ENCODE measurements around the gene BRD2.

The BRD2 gene

DNA sequence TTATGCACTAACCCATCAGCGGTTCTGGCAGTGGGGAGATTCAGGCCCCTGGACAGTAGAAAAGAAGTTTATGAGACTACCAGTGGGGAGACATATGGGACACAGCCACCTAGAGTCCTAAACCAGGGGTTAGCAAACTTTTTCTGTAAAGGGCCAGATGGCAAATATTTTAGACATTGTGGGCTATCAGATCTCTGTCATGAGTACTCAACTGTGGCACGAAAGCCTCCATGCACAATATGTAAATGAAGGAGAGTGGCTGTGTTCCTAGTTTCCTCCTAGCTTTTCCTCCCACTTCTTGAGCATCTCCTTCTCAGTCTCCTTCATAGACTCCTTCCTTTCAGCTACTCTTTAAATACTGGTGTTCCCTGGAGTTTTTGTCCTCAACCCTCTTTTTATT, 12.2 kb upstream of the BRD2 start:
- DNase-seq: no peak
- no peak for TF ChIP-seq GATA1 (IDR thresholded peaks at IDR 0.05; ENCODE audit: low read depth, low read length)
- TF ChIP-seq POLR2A (IDR thresholded peaks at IDR 0.05; ENCODE audit: low read length): no peak

DNA sequence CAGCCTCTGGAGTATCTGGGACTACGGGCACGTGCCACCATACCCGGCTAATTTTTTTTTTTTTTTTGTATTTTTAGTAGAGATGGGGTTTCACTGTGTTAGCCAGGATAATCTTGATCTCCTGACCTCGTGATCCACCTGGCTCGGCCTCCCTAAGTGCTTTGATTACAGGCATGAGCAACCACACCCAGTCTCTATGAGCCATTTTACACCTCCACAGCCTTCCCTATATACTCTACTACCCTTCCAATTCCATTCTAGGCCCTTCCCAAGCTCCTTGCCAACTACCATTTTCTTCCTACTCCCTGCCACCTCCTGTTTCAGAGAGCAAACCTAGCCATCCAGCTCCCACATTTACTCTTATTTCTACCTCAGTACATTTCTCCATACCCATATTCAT, 7.8 kb upstream of the BRD2 start:
- TF ChIP-seq POLR2A (IDR thresholded peaks at IDR 0.05; ENCODE audit: low read length) (no peak), GATA1 (IDR thresholded peaks at IDR 0.05; ENCODE audit: low read depth, low read length) (no peak)
- no peak for DNase-seq

DNA sequence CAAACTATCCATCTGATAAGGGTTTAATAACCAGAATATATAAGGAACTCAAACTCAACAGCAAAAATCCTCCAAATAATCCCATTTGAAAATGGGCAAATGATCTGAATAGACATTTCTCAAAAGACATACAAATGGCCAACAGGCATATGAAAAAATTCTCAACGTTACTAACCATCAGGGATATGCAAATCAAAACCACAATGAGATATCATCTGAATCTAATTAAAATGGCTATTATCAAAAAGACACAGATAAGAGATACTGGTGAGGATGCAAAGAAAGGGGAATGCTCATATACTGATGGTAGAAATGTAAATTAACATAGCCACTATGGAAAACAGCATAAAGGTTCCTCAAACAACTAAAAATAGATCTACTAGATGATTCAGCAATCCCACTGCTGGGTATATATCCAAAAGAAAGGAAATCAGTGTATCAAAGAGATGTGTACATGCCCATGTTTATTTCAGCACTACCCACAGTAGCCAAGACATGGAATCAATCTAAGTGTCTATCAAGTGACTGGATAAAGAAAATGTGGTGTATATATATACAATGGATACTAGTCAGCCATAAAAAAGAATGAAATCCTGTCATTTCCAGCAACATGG, 6.1 kb upstream of the BRD2 start:
- TF ChIP-seq GATA1 (IDR thresholded peaks at IDR 0.05; ENCODE audit: low read depth, low read length) (no peak), POLR2A (IDR thresholded peaks at IDR 0.05; ENCODE audit: low read length) (no peak)
- no peak for DNase-seq

DNA sequence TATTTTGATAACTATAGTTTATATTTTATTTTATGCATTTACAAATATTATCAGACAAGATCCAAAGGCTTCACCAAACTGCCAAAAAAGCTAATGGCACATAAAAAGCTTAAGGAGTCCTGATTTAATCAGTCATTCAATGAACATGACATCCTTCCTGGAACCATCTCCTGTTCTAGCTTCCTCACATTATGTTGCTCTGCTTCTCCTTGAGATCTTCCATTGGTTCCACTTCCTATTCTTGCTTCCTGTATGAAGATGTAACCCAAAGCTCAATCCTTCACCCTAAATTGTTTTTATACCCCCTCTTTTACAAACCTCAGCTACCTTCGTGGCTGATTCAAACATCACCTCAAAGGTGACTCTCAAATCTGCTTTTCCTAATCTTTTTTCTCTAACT, 4.5 kb upstream of the BRD2 start:
- no peak for DNase-seq
- no peak for TF ChIP-seq GATA1 (IDR thresholded peaks at IDR 0.05; ENCODE audit: low read depth, low read length)
- TF ChIP-seq POLR2A (IDR thresholded peaks at IDR 0.05; ENCODE audit: low read length): no peak

DNA sequence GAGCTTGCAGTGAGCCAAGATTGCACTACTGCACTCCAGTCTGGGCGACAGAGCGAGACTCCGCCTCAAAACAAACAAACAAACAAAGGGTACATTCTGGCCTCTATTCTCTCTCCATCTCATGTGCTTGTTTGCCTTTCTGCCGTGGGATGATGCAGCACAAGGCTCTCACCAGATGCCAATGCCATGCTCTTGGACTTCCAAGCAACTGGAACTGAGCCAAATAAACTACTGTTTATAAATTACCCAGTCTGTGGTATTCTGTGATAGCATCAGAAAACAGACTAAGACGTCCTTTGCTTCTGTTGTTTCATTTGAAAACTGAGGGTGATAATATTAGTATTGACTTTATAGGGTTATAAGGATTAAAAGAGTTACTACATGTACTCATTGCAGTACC, 3.6 kb upstream of the BRD2 start:
- no peak for DNase-seq
- TF ChIP-seq GATA1 (IDR thresholded peaks at IDR 0.05; ENCODE audit: low read depth, low read length) (no peak), POLR2A (IDR thresholded peaks at IDR 0.05; ENCODE audit: low read length) (no peak)

DNA sequence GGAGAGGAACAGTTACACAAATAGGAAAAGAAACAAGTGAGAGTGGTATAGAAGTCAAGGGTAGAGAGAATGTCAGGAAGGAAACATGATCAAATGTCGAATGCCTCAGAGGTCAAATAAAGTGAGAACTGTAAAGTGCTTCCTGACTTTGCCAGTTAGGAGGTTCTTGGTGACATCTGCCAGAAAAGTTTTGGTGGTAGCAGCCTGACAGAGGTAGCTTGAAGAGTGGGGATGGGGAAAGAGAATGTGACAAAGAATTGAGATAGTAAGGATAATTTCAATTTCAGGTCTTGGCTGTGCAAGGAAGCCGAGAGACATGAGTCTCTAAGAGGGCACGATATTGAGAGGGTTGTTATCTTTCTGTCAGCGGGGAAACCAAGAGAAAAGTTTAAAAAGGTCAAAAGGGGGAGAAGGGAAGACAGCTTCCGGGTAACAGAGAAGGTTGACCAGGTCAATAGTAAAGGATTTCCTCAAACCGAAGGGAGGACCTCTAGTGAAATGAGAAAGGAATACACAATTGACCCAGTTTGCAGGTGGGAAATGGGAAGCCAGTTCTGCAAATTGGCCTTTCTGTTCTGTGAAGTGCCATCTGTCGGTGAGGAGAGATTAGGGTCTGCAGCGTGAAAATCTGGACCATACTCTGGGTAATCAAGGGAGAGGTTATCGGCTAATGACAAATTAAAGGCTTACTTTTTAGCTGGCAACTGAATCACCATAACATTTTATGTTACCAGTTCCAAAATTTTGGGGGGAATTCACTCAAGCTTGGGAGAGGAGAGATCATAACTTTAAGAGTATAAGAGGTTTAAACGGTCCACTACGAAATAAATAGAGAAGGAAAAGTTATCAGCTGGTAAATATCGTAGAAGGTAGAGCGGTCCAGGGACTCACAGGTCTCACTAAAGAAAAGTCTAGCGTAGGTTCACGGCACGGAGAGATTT, 973 bp upstream of the BRD2 start:
- DNase-seq: peak; percentile 70 to 74
- TF ChIP-seq GATA1 (IDR thresholded peaks at IDR 0.05; ENCODE audit: low read depth, low read length) (no peak), POLR2A (IDR thresholded peaks at IDR 0.05; ENCODE audit: low read length) (no peak)

DNA sequence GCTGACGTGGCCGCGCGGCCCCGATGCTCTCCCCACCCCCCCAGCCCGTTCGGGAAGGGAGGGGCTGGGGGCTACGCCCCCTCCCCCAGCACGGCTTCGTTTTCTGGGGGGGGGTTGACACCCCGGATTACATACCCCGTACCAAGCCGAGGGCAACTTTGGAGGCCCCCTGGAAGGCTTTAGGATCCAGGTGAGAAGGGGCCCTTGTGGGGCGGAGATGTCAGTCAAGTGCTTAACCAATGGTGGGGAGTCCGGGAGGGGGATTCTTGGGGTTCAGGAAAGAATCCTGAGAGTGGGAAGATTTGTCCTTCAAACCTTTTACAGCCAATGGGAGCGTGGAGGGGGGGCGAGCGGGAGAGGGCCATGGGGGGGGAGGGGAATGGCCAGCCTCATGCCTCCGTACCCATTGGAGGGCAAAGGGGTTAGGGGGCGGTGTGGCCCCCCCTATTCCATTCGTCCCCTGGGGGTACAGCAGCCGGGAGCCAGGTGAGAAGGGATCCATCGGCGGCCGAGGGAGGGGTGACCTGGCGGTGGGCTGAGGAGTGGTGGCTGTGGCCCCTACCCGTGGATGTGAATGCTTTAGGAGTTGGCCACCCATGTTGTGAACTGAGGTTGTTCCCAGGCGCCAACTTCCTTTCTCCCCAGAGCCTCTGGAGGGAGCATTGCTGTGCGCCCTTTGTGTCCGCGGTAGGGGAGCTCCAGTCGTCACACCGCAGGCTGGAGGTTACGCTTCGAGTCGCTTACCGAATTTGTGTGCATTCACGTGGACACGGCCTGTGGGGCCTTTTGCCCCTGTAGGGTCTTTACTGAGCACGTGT, 682 bp downstream of the BRD2 start:
- no peak for TF ChIP-seq POLR2A (IDR thresholded peaks at IDR 0.05; ENCODE audit: low read length)
- TF ChIP-seq GATA1 (IDR thresholded peaks at IDR 0.05; ENCODE audit: low read depth, low read length): no peak

DNA sequence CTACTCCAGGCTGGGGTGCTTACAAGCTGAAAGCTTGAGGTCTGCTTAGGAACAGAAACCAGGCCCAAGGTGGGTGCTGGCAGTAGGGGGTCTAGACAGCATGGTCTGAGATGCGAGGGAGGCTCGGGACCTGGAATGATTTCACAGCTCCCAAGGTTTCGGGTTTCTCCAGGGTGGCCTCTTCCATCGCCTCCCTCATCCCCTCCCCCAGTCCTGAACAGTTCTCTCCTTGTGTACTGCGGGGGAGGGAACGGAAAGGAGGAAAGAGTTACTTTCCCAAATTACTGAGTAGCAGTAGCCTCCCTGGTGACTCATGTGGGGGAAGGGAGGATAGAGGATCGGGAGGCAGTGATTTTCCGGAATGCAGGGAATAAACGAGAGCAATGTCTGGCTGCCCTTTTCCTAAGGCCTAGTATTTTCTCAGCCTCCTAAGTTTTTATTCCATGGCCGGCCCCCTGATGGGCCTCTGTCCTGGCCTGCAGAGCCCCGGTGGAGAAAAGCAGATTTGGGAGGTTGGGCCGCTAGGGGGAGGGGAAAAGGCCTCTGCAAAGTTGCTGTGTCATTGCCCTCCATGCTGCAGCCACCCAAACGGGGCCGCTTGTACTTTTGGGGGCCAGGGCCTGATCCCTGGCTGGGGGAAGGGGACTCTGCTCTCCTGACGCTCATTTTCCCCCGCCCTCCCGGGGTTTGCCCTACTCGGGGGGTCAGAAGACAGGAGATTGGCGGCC, 1.5 kb downstream of the BRD2 start:
- TF ChIP-seq GATA1 (IDR thresholded peaks at IDR 0.05; ENCODE audit: low read depth, low read length) (no peak), POLR2A (IDR thresholded peaks at IDR 0.05; ENCODE audit: low read length) (peak; percentile 78)

More for the DNA sequence above, 682 bp downstream of the BRD2 start:
- peak; percentile 84 for DNase-seq

DNA sequence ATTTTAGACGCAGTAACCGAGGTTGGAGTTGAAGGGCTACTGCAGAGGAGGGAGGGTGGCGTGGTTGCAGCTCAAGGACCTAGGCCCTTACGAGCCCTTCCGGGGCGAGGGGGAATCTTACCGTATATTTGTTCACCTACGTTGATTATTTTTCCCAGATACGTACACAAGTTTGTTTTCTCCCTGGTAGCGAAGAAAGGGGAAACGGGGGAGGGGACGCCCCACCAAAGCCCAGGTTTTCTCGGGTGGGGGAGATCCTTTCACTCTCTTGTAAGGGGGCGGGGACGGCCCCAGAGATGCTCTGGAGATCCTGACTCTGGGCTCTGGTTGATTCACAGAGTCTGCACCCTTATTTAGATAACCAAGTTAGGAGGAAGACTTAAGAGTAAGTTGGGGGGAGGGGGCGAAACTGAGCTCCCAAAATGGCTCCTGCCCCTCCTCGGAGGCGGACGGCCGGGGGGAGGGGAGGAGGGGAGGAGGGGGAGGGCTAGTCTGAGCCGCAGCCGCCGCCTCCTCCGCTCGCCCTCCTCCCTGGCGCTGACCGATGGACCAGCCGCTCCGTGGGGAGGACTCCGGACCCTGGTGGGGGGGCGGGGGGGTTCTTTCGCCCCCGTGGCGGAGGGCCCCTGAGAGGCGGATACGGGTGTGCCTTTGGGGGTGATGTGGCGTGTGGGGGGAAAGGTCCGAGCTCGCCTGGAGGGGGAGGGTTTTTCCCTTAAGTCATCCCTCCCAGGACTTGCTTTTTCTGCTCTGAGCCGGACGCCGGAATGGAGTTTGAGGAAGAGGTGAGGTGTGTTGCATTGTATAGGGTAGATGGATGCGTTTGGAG, 2.2 kb downstream of the BRD2 start:
- DNase-seq: peak; percentile 89 to 90
- TF ChIP-seq POLR2A (IDR thresholded peaks at IDR 0.05; ENCODE audit: low read length): peak; percentile 35
- no peak for TF ChIP-seq GATA1 (IDR thresholded peaks at IDR 0.05; ENCODE audit: low read depth, low read length)

More for the DNA sequence above, 1.5 kb downstream of the BRD2 start:
- DNase-seq: peak; percentile 94

DNA sequence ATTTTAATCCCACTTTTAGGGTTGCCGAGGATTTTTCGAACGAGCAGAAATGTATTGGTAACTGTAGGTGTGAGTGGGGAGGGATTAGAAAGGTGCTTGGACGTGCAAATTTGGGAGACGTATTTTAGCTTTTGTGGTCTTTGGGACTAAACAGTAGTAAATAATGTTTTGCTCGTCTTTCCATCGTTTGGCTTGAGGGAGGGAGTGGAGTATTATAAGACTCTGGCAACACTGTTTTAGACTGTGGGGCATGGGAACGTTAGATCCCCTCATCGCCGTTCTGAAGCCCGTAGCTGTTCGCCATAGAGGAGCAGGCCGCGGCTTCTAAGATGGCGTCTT, 2.8 kb downstream of the BRD2 start:
- no peak for DNase-seq
- TF ChIP-seq POLR2A (IDR thresholded peaks at IDR 0.05; ENCODE audit: low read length) (no peak), GATA1 (IDR thresholded peaks at IDR 0.05; ENCODE audit: low read depth, low read length) (no peak)

DNA sequence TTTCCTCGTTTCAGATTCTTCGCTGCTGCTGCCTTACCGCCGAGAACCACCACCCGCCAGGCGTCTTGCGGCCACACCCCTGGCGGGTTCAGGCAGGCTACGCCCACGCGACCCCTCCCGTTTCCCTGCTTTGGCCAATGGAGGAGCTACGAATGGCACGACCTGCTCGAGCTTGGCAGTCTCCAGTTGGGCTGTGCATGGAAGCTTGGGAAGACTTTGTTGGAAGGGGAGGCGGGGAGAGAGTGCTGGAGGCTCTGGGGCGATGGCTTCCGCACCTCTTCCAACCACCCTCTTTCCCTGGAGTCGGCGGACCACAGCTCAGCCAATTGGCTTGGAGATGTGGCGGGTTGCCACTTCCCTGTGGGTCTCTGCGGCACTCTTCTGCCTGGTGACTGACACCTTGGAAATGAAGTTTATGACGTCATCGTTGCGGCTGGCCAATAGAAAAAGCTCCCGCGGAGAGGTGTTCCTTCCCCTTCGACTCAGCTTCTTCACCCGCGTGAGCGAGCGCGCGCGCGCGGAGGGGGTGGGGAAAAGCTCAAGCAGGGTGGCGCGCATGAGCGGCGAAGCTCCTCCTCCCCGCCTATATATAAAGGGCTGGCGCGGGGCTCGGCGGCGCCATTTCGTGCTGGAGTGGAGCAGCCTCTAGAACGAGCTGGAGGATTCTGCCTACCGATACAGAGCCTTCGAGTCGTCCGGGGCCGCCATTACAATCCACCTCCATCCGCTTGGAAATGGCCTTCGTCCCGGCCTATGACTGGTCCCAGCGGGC, 3.4 kb downstream of the BRD2 start:
- TF ChIP-seq GATA1 (IDR thresholded peaks at IDR 0.05; ENCODE audit: low read depth, low read length) (no peak), POLR2A (IDR thresholded peaks at IDR 0.05; ENCODE audit: low read length) (peak; percentile 100)
- DNase-seq: peak; percentile 100

All from erythroblast (primary cell).